Cardiac septum (tissue), 1 donor: ENCODE results near the gene MED26. TPM values are rescaled to one million over a fixed set of nuclear protein-coding genes. Genes with fewer than 3 reads are reported as not detected.

Source experiments
- DNase-seq: peaks from one replicate; pipeline ENCODE4 v3.0.0-alpha.2; 2020; ENCODE audit warnings: low spot score
- intact Hi-C: fragments of 100-400 bp; cut with DNase I; formaldehyde crosslinking; loops from one replicate; pipeline ENCODE4 v1.14.0; 2022
- total RNA-seq: library from RNA; stranded (reverse); fragmentation: NEBNext Ultra II Directional; extraction: Animal tissue kit (Norgen Biotek cat#: 25700); gene quantifications from one replicate; pipeline ENCODE4 v1.2.1, GENCODE V29; 2021
- donor health status: DM: no; HTN: no; CAD: no.

MED26 gene
- total RNA-seq, 1 donor from 2014 or later = 4.3 TPM

- intact Hi-C loops = no loop called here
- DNase-seq = no peak
Observed at GRCh38 chr19:16527971-16528521, 100.0 kb downstream of the MED26 start.

DNA sequence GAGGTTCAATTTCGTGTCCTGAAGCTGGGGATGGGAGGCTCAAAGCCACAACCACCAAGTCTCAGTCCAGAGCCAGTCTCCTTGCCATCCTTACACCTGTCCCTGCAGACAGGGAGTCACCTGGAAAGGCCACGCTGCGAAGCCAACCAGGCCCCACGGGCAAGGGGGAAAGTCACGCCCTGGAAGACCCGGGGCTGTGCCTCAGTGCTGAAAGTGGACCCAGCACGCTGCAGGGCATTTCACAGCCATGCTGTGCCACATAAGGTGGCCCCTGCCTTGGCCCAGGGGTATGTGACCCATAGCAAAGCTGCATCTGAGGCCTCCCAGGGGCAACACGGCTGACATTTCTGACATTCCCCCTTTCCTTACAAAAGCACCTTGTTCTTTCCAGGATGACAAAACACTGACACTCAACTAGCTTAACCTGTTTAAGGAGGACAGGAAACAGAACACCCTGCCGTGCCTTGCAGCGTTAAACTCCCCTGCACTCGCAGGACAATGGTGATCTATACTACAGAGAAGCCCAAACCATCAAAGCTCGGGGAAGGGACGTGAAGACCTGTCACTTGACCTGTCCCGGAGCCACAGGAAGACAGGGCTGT is 100.6 kb downstream of the MED26 start:
- DNase-seq = no peak
- intact Hi-C loops = no loop called here

DNA sequence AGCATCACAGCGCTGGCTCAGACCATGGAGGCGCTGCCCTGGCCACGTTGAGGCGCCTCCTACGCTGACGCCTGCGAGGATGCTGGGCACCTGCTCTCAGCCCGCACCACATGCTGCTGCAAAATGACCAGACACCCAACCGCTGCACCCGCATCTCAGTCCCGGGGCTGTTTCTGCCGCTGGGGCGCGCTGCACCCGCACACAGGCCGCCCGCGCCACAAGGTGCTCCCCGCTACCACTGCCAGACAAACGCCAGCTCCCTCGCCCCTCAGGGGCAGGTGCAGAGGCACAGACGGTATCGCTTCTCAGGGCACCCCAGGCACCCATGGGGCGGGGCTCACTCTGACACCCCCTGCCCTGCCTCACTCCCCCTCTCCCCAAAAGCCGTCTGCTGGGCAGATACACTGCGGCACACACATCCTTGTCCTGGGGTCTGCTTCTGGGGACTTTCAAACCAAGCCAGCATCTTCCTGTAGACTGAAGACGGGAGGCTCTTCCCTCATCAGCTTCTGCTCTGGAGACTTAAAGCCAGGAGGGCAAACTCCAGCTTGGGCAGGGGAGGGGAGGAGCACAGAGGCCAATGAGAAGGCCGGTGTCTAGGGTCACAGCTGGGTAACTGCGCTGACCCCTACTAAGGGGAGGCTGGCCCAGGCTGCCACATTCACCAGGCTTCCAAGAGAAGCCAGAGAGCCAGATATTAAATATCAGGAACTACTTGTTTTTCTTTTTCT is 102.1 kb downstream of the MED26 start:
- no peak for DNase-seq
- intact Hi-C loops = no loop called here

- intact Hi-C loops = no loop called here
- no peak for DNase-seq
Observed at GRCh38 chr19:16524991-16525734, 102.8 kb downstream of the MED26 start.

Other genes with a start within 250 kb of the MED26 start
- 48.4 TPM for gene EPS15L1, start 156.2 kb downstream of the MED26 start, total RNA-seq
- gene CALR3, start 132.0 kb downstream of the MED26 start, total RNA-seq = not detected
- gene C19orf44, start 131.8 kb downstream of the MED26 start, total RNA-seq = 3.1 TPM
- 23.7 TPM for gene CHERP, start 85.8 kb downstream of the MED26 start, total RNA-seq
- 26.7 TPM for gene SLC35E1, start 55.8 kb downstream of the MED26 start, total RNA-seq
- 47.0 TPM for gene SMIM7, start 31.9 kb upstream of the MED26 start, total RNA-seq
- gene TMEM38A, start 32.9 kb upstream of the MED26 start, total RNA-seq = 13.1 TPM
- not detected for gene NWD1, start 91.6 kb upstream of the MED26 start, total RNA-seq
- 31.7 TPM for gene SIN3B, start 201.2 kb upstream of the MED26 start, total RNA-seq